WI38 (cell line): ENCODE measurements around the gene WDFY4.

ENCODE experiments used
- H3K4me3 ChIP-seq: 2 replicates; pipeline ENCODE4 v1.5.1; 2011; ENCODE audit warnings: low read depth, mild to moderate bottlenecking, control low read depth, low read length
- CTCF ChIP-seq: IDR thresholded peaks from 2 replicates; pipeline ENCODE4 v1.5.1; 2012; ENCODE audit warnings: low read depth, mild to moderate bottlenecking, control low read depth, low read length

WDFY4 gene

GRCh38 chr10:48923748-48924147 is 239.1 kb downstream of the WDFY4 start:
- no peak overlapping the region for H3K4me3 ChIP-seq
- TF ChIP-seq CTCF: no peak

GRCh38 chr10:48924988-48925387 is 240.3 kb downstream of the WDFY4 start:
- no peak for TF ChIP-seq CTCF
- no peak overlapping the region for H3K4me3 ChIP-seq

GRCh38 chr10:48926255-48926654 is 241.6 kb downstream of the WDFY4 start:
- no peak overlapping the region for H3K4me3 ChIP-seq
- no peak for TF ChIP-seq CTCF

GRCh38 chr10:48926764-48927540 is 242.3 kb downstream of the WDFY4 start:
- TF ChIP-seq CTCF: no peak

GRCh38 chr10:48929413-48929990 is 244.8 kb downstream of the WDFY4 start:
- no peak for TF ChIP-seq CTCF
- H3K4me3 ChIP-seq: no peak overlapping the region

More at GRCh38 chr10:48926764-48927540, 242.3 kb downstream of the WDFY4 start:
- H3K4me3 ChIP-seq: no peak overlapping the region

- TF ChIP-seq CTCF: no peak
- no peak overlapping the region for H3K4me3 ChIP-seq
Measured at GRCh38 chr10:48931188-48931587, 246.5 kb downstream of the WDFY4 start.

GRCh38 chr10:48932831-48933664 is 248.4 kb downstream of the WDFY4 start:
- H3K4me3 ChIP-seq: no peak overlapping the region
- no peak for TF ChIP-seq CTCF
